Activated CD8-positive, alpha-beta memory T cell treated with anti-CD3 and anti-CD28 coated beads, Interleukin-2, amount 50 U/mL, for 24 hours (primary cell): ENCODE data around the gene OASL.
"Not testable (repeated sequence)": the region's sequence is repeated elsewhere in the genome, so short reads cannot be mapped to it uniquely, and the experiment has no call there.

Source experiments
- DNase-seq: peaks from one replicate; pipeline ENCODE4 v3.0.0-alpha.2; 2020; ENCODE audit errors: extremely low read depth

OASL gene

GRCh38 chr12:121059031-121059898 lies 20.2 kb upstream of the OASL start:
- DNase-seq = no peak

GRCh38 chr12:121057794-121058193 lies 18.7 kb upstream of the OASL start:
- DNase-seq = no peak

- no peak for DNase-seq
These were observed 14.7 kb upstream of the OASL start for GRCh38 chr12:121053706-121054105.

GRCh38 chr12:121050725-121051124 lies 11.7 kb upstream of the OASL start:
- DNase-seq = no peak

GRCh38 chr12:121048442-121048841 lies 9.4 kb upstream of the OASL start:
- no peak for DNase-seq

- DNase-seq = not testable (repeated sequence)
These were observed 8.4 kb upstream of the OASL start for GRCh38 chr12:121047400-121047799.

GRCh38 chr12:121043067-121043466 lies 4.0 kb upstream of the OASL start:
- DNase-seq = no peak

- DNase-seq = no peak
These were observed 2.2 kb downstream of the OASL start for GRCh38 chr12:121036810-121037326.

- no peak for DNase-seq
These were observed 4.3 kb downstream of the OASL start for GRCh38 chr12:121034616-121035305.

- DNase-seq = no peak
These were observed 5.3 kb downstream of the OASL start for GRCh38 chr12:121033625-121034349.

GRCh38 chr12:121030576-121031212 lies 8.4 kb downstream of the OASL start:
- no peak for DNase-seq

- no peak for DNase-seq
These were observed 12.6 kb downstream of the OASL start for GRCh38 chr12:121026274-121027045.

- DNase-seq = no peak
These were observed 13.4 kb downstream of the OASL start for GRCh38 chr12:121025442-121026226.

GRCh38 chr12:121023799-121024198 lies 15.2 kb downstream of the OASL start:
- no peak for DNase-seq

- DNase-seq = no peak
These were observed 16.3 kb downstream of the OASL start for GRCh38 chr12:121022713-121023112.

GRCh38 chr12:121021754-121022153 lies 17.3 kb downstream of the OASL start:
- DNase-seq = no peak

GRCh38 chr12:121018860-121019617 lies 20.0 kb downstream of the OASL start:
- DNase-seq = no peak

- no peak for DNase-seq
These were observed 21.0 kb downstream of the OASL start for GRCh38 chr12:121017966-121018491.
